Right lobe of liver (tissue), 4 donors: ENCODE data around the gene CTDSP2.

Experiments
- CTCF ChIP-seq, 4 donors: fragments of 200-600 bp in 3 of 4; fragments of 450-650 bp in 1 of 4; IDR thresholded peaks; one replicate each; pipeline versions ENCODE4 v1.5.1 to v1.8.0; 2016 to 2022; ENCODE audit warnings: antibody characterized with exemption in 4 of 4, mild to moderate bottlenecking in 2 of 4
- POLR2A ChIP-seq: fragments of 450-650 bp; IDR thresholded peaks from one replicate; pipeline ENCODE4 v1.6.1; 2017; ENCODE audit warnings: antibody characterized with exemption, mild to moderate bottlenecking
- donor health status: DM: no; HTN: no; CAD: no.
- donor health status: DM: no; HTN: no; CAD: no.
- donor health status: DM: no; HTN: yes; CAD: no.

DNA sequence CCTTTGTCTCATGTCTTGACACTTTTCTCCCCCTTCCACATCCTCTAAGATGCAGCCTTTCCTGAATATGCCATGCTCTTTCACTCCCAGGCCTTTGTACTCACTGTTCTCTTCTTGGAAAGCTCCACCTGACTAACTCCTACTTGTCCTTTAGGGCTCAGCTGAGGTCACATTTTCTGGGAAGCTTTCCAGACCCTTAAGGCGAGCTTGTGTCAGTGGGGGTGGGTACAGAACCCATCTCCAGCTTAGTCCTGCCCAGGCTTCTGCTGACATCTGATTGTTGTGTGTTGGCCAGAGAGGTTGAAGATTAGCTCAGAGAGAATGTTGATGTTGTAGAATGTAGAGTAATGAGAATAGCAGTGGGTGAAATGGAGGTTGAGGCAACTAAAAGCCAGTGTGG, 66.8 kb downstream of the CTDSP2 start:
- TF ChIP-seq CTCF (IDR thresholded peaks at IDR 0.05) (no peak), POLR2A (no peak)
